ENCODE results near the gene PTCHD1. TPM values are rescaled to one million over a fixed set of nuclear protein-coding genes. Genes with fewer than 3 reads are reported as not detected.

PTCHD1 gene
- total RNA-seq, 1 donor from 2014 or later: 3.4 TPM

DNA sequence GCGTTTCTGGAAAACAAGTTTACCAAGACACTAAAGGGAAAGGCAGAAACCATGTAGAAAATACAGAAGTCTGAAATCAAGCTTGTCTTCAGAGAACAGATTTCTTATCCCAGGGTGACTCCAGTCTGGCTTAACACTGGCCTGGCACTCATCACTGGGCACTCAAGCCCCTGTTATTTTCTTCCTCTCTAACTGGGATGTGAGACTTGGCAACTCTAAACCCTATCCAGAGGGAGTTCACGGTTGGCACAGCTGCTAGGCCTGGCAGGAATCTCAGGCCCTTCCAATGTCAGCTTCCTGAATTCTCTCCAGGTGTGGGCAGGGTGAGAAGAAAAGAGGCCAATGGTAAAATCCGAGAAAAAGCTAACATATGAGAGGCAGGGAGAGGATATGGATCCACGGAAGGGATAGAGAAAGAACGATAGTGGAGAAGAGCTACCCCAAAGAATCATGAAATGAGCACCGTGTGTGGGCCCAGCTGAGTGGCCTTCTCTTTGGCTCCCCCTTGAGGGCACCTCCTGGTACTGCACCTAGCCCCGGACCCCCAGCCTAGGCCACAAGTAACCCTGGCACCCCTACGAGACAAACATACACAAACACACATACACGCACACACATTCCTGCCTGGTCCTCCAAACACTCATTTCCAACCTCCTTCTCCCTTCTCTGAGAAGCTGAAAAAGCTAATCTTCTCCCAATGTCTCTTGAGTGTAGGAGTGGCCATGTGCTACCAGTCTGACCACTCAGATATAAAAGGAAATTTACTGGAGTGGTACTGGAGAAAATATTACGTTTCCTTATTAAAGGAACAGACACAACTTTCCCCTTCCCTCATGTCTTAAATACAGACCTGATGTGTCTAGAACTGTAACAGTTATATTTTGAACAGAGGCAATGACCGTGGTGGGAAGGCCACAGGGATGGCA lies 16.6 kb upstream of the PTCHD1 start:
- H3K9me3 ChIP-seq: no peaks in the 10 kb centered on the region
- no peaks in the 10 kb centered on the region for H3K27me3 ChIP-seq
- no peaks in the 10 kb centered on the region for H3K36me3 ChIP-seq
- DNase-seq (ENCODE audit: extremely low spot score in 2 of 2): no peak
- H3K27ac ChIP-seq: no peak overlapping the region
- H3K4me1 ChIP-seq: no peaks in the 10 kb centered on the region
- TF ChIP-seq POLR2AphosphoS5 (IDR thresholded peaks at IDR 0.05; ENCODE audit: insufficient read depth in 1 of 2, low read depth in 1 of 2) (no peak), POLR2A (IDR thresholded peaks at IDR 0.05) (no peak)
- TF ChIP-seq, protein P1, sequence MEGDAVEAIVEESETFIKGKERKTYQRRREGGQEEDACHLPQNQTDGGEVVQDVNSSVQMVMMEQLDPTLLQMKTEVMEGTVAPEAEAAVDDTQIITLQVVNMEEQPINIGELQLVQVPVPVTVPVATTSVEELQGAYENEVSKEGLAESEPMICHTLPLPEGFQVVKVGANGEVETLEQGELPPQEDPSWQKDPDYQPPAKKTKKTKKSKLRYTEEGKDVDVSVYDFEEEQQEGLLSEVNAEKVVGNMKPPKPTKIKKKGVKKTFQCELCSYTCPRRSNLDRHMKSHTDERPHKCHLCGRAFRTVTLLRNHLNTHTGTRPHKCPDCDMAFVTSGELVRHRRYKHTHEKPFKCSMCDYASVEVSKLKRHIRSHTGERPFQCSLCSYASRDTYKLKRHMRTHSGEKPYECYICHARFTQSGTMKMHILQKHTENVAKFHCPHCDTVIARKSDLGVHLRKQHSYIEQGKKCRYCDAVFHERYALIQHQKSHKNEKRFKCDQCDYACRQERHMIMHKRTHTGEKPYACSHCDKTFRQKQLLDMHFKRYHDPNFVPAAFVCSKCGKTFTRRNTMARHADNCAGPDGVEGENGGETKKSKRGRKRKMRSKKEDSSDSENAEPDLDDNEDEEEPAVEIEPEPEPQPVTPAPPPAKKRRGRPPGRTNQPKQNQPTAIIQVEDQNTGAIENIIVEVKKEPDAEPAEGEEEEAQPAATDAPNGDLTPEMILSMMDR (IDR thresholded peaks at IDR 0.05): peak in 1 of 3 experiments; percentile 27
- no peak overlapping the region for H3K4me3 ChIP-seq
- intact Hi-C loops (cut with DNase I): no loop called here

DNA sequence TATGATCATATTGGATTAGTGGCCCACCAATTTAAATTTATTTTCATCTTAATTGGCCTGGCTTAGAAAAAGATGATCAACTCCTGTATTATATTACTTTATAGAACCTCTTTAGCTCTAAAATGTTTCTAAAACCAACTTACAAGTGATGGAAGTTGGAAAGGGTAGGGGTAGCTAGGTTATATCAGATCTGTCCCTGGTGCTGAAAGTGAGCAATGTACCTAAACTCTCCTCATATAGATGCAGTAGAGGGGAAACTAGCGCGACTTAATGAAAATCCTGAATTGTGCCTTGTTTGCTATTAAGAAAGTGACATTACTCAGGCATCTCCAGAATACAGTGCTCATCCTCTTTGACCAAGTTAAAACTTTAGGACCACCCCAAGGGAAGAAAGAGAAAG lies 7.5 kb upstream of the PTCHD1 start:
- Histone ChIP-seq H3K27me3 (no peaks in the 10 kb centered on the region), H3K9me3 (no peaks in the 10 kb centered on the region), H3K36me3 (no peaks in the 10 kb centered on the region), H3K4me3 (no peak overlapping the region), H3K27ac (no peak overlapping the region), H3K4me1 (no peaks in the 10 kb centered on the region)
- TF ChIP-seq POLR2A (IDR thresholded peaks at IDR 0.05) (no peak), POLR2AphosphoS5 (IDR thresholded peaks at IDR 0.05; ENCODE audit: insufficient read depth in 1 of 2, low read depth in 1 of 2) (no peak)
- TF ChIP-seq, protein P1 (IDR thresholded peaks at IDR 0.05): no peak
- intact Hi-C loops (cut with DNase I): no loop called here
- DNase-seq (ENCODE audit: extremely low spot score in 2 of 2): no peak

DNA sequence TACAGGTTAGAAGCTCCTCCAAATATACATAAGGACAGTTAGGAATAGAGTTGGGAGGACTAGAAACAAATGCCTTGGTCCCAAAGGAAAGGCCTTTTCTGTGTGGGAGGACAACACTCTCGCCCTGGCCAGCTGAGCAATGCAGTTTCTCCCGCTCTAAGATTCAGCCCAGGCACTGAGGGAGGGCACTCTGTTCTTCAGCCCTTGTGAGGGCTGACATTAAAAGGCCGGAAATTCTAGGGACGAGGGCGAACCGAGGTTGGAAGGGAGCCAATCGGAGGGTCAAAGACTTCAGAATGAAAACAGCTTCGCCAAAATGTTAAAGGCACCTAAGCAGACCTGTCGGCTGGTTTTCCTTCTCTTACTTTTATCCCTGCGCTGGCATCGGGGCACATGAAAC lies 2.9 kb upstream of the PTCHD1 start:
- intact Hi-C loops (cut with DNase I): no loop called here
- no peak overlapping the region for H3K27ac ChIP-seq
- no peaks in the 10 kb centered on the region for H3K9me3 ChIP-seq
- H3K27me3 ChIP-seq: no peaks in the 10 kb centered on the region
- H3K4me1 ChIP-seq: peaks cover 7% of the 10 kb centered on the region
- peak overlapping the region in 1 of 2 donors; percentile 48 for H3K4me3 ChIP-seq
- no peak for DNase-seq (ENCODE audit: extremely low spot score in 2 of 2)
- H3K36me3 ChIP-seq: no peaks in the 10 kb centered on the region
- TF ChIP-seq, protein P1 (IDR thresholded peaks at IDR 0.05): no peak
- TF ChIP-seq POLR2AphosphoS5 (IDR thresholded peaks at IDR 0.05; ENCODE audit: insufficient read depth in 1 of 2, low read depth in 1 of 2): no peak
- TF ChIP-seq POLR2A (IDR thresholded peaks at IDR 0.05): no peak

DNA sequence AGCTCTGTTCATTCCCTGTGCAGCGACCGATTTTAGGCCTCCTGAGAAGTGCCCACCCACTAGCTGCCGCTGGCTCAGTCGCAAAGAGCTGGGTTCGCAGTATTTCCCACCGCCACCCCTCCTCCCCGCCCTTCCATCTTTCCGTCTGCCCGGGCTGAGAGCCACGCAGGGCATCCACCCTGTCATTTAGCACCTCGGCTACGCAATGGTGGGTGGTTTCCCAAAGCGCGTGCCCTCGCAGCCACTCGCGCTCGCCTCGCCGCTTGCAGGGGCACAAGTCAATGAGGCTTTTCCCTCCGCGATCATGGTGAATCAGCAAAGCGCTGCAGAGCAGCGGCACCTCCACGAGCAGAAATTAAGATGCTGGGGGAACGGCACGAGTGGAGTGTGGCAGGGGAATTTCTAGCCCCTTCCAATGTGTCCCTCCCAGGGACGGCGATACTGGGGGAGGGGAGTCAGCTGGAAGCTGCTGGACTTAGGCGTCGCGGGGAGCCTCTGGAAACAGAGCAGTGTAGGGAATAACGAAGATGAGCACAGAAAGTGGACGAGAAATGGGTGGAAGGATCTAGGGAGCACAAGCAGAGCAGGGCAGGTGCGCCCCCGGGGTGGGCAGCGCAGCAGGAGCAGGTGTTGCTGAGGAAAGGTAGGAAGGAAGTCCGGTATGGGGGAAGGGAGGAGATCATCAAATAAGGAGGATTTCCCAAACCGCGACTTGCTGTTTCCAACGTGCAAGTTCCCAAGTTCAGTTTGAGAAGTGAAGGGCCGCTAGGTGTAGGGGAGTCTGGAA lies 2.4 kb upstream of the PTCHD1 start:
- no peaks in the 10 kb centered on the region for H3K9me3 ChIP-seq
- no peak overlapping the region for H3K27ac ChIP-seq
- DNase-seq (ENCODE audit: extremely low spot score in 2 of 2): no peak
- TF ChIP-seq POLR2AphosphoS5 (IDR thresholded peaks at IDR 0.05; ENCODE audit: insufficient read depth in 1 of 2, low read depth in 1 of 2): peak in 1 of 2 donors; percentile 21
- TF ChIP-seq POLR2A (IDR thresholded peaks at IDR 0.05): no peak
- TF ChIP-seq, protein P1 (IDR thresholded peaks at IDR 0.05): no peak
- H3K4me1 ChIP-seq: peaks cover 7% of the 10 kb centered on the region
- peak overlapping the region; percentile 33 to 48 for H3K4me3 ChIP-seq
- intact Hi-C loops (cut with DNase I): no loop called here
- no peaks in the 10 kb centered on the region for H3K27me3 ChIP-seq
- no peaks in the 10 kb centered on the region for H3K36me3 ChIP-seq
